GM06990 (cell line): ENCODE data around the gene EHF.

Experiments
- DNase-seq: peaks from one replicate; pipeline ENCODE4 v3.0.0-alpha.2; 2011; ENCODE audit not compliant: insufficient read length; ENCODE audit errors: extremely low read depth
- H3K27me3 ChIP-seq: replicated peaks from 2 replicates; pipeline ENCODE4 v1.6.0; 2011; ENCODE audit warnings: low read length; ENCODE audit not compliant: control insufficient read depth, insufficient read depth
- H3K36me3 ChIP-seq: 2 replicates; pipeline ENCODE4 v1.5.1; 2011; ENCODE audit warnings: low read length; ENCODE audit not compliant: control insufficient read depth, insufficient read depth
- H3K4me3 ChIP-seq: replicated peaks from 2 replicates; pipeline ENCODE4 v1.5.1; 2011; ENCODE audit warnings: low read depth, mild to moderate bottlenecking, control low read depth, low read length
- TF ChIP-seq, protein P1 (sequence below): IDR thresholded peaks from 2 replicates; pipeline ENCODE4 v1.5.1; 2011; ENCODE audit warnings: low read length, control low read depth, mild to moderate bottlenecking, inconsistent platforms; ENCODE audit not compliant: insufficient read depth, poor library complexity, severe bottlenecking

Gene EHF

DNA sequence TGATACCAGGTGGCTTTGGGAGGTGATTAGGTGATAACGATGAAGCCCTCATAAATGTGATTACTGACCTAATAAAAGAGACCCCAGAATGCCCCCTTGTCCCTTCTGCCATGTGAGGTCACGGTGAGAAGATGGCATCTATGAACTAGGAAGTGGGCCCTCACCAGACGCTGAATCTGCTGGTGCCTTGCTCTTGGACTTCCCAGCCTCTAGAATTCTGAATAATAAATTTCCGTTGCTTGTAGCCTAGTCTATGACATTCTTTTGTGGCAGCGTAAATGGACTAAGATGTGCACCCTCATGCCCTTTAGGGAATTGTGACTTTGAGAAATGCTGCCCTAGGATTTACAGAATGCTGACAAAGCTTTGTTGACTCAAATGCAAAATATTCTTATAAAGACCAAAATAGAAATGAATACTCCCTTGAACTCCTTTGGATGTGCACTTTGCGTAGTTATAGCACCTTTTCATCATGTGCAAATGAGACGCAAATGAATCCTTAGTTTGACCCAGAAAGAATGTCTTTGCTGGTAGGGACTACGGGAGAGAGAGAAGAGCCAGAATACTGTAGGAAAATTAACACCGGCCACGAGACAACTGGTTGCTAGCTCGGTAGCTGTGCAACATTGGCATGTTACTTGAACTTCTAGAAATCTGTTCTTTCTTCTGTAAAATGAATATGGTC is 24.8 kb upstream of the EHF start:
- TF ChIP-seq, protein P1, sequence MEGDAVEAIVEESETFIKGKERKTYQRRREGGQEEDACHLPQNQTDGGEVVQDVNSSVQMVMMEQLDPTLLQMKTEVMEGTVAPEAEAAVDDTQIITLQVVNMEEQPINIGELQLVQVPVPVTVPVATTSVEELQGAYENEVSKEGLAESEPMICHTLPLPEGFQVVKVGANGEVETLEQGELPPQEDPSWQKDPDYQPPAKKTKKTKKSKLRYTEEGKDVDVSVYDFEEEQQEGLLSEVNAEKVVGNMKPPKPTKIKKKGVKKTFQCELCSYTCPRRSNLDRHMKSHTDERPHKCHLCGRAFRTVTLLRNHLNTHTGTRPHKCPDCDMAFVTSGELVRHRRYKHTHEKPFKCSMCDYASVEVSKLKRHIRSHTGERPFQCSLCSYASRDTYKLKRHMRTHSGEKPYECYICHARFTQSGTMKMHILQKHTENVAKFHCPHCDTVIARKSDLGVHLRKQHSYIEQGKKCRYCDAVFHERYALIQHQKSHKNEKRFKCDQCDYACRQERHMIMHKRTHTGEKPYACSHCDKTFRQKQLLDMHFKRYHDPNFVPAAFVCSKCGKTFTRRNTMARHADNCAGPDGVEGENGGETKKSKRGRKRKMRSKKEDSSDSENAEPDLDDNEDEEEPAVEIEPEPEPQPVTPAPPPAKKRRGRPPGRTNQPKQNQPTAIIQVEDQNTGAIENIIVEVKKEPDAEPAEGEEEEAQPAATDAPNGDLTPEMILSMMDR: no peak
- DNase-seq: no peak
- Histone ChIP-seq H3K36me3 (no peaks in the 10 kb centered on the region), H3K27me3 (no peaks in the 10 kb centered on the region; the same call in 1 of the 2 replicates), H3K4me3 (no peak overlapping the region)

DNA sequence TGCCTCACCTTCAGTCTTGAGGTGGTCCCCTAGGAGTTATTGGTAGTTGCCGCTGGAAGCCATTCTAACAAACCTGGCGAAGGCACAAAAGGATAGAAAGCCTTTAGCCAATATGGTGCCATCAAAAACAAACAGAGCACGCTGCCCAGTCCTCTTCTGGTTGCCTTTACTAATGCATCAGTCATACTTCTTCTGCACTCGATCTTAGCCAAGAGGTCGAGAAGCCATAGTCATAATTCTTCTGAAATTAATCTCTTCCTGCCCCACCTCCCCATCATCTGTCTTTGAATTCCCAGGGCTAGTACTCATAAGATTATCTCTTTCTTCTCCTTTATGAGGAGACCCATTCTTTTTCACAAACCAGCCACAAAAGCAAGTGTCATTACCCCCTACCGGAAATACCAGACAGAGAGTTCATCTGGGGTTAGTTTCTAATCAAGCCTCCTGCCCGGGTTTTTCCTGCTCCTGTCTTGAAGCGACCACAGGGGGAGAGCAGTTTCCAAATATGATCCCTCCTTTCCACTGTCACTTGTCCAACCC is 21.4 kb upstream of the EHF start:
- TF ChIP-seq, protein P1: no peak
- no peaks in the 10 kb centered on the region; the same call in none of the 2 replicates for H3K27me3 ChIP-seq
- no peaks in the 10 kb centered on the region for H3K36me3 ChIP-seq
- DNase-seq: no peak
- no peak overlapping the region for H3K4me3 ChIP-seq

DNA sequence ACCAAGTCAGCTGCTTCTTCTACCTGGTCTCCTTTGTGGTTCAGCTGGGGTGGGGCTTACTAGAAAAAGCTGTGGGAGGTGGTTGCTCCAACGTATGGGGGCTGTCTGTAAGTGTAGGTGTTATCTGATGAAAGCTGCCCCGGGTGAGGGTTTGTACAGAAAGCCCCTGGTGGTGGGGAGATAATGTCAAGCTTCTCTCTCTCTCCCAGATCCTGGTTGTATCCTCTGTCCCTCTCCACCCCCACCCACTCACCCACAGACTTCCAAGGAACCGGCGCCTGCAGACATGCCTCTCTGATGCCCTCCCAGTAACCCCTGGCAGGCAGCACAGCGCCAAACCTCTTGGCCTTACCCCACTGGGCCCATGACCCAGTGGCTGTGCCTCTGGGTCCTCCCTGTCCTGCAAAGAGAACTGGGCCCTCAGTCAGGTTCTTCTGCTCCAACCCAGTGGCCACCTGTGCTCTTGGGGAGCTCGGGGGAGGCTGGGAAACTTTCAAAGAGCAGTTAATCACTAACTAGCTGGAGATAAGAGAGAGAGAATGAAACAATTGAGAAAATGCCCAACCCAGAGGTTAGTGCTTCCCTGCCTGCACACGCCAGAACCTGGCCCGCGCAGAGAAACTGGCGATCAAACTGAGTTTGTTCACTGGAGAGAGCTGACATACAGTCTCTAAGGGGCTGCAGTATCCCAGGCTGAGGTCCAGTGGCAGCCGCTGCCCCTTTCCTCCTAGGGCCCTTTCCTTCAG is 20.4 kb upstream of the EHF start:
- TF ChIP-seq, protein P1: no peak
- Histone ChIP-seq H3K4me3 (no peak overlapping the region), H3K27me3 (no peaks in the 10 kb centered on the region; the same call in 1 of the 2 replicates), H3K36me3 (no peaks in the 10 kb centered on the region)
- no peak for DNase-seq

DNA sequence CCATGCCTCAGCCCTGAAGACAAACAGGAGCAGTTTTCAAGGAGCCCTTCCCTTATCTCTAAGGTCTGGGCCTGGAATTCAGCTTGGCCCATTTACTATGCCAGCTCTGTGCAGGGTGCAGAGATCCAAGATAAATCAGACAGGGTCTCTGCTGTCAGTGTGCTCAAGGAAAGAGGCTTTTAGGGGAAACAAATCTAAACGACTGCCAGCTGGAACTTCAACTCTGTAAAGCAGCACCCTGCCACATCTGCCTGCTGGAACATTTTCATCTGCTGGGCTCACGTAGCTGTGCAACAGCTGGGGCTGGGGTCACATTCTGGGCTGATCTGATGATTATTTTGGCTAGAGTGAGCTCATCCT is 19.8 kb upstream of the EHF start:
- no peak for DNase-seq
- H3K4me3 ChIP-seq: no peak overlapping the region
- H3K27me3 ChIP-seq: no peaks in the 10 kb centered on the region; the same call in 1 of the 2 replicates
- H3K36me3 ChIP-seq: no peaks in the 10 kb centered on the region
- TF ChIP-seq, protein P1: no peak

DNA sequence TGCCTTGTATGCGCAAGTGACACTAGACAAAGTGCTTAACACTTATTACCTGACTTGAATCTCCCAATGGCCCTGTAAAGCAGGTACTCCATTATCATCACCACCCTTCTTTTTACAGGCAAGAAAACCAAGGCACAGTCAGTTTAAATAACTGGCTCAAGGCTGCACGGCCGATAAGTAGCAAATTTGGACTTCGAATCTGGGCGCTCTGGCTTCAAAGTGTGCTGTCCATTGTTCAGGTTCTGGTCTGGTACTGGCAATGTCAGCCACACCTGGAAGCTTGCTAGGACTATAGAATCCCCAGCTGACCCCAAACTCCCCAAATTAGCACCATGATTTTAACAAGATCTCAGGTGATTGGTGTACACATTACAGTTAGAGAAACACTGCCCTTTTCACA is 19.3 kb upstream of the EHF start:
- no peak for DNase-seq
- H3K36me3 ChIP-seq: no peaks in the 10 kb centered on the region
- H3K4me3 ChIP-seq: no peak overlapping the region
- TF ChIP-seq, protein P1: no peak
- no peaks in the 10 kb centered on the region; the same call in 1 of the 2 replicates for H3K27me3 ChIP-seq
